HG02571 (cell line): ENCODE measurements around the gene IQGAP2.

Experiments
- ATAC-seq: cut with Tn5 transposase; IDR thresholded peaks from one replicate; pipeline ENCODE4 v1.9.1; 2021; ENCODE audit warnings: mild to moderate bottlenecking, moderate library complexity; ENCODE audit not compliant: unreplicated experiment

The IQGAP2 gene

DNA sequence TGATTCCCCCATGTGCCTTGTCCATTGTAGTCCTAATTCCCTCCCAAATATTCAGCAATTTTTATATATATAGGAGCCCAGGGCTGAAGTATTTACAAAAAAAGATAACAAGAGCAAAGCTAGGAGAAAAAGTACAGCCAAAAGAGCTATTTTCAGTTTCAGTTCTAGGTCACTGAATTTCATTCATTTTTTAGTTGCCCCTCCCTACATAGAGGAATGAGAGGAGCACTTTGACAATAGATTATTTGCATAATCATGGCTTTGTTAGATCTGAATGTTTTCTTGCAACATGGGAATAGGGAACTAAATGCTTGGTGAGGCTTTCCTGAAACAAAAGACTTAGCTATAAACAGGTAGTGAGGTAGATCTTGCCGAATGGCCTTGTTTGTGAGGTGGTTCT, 235.4 kb downstream of the IQGAP2 start:
- ATAC-seq, result no peak

DNA sequence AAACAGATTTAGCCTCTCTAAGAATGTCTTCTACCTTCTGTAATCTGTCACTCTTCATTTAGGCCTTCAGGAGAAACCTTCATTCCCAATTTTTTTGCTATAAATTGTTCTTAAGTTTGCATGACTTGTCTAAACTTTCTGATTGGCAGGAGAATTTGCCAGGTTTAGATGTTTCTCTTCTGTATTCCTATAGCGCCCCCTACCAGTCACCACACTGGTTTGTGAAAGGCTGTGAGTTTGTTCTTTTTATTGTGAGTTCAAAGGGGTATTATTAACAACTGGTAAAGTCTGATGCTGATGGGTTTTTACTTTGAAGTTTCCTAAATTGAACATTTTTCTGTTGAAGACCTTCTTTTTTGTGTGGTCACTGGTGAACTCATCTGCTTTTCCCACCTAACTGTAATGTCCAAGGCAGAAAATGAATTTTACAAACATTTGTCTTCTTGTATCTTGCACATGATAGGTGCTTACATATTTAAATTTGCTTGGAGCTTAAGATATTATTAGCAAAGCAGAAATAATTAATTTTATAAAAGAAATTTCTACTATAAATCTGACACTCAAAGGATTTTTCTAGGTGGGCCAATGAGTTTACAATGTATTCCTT, 238.5 kb downstream of the IQGAP2 start:
- ATAC-seq, result no peak

DNA sequence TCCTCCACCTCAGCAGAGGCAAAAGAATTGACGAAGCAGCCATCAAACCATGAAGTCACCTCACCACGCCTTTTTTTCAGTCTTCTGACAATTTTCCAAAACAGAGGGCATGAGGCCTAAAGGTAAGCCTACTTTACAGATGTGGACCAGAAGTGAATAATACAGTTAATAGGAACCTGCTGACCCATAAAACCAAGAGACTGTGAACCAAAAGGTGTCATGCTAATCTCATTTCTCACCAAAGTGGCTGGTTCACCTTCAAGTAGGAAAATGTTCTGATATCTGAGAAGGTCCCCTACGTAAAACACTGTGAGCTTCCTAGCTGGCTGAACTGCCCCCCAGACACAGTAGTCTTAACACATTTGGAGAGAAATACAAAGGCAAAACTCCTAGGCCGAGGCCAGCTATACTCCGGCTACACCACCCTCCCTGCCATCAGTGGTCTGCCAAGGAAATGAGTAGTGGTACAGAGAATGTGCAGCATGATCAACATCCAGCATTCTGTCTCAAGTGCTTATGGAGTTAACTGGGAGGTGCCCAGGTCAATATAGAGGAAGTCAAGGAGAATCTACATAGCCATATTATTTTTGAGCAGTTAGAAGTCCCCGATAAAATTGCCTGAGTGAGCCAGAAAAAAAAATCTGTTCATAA, 239.4 kb downstream of the IQGAP2 start:
- ATAC-seq, result no peak

DNA sequence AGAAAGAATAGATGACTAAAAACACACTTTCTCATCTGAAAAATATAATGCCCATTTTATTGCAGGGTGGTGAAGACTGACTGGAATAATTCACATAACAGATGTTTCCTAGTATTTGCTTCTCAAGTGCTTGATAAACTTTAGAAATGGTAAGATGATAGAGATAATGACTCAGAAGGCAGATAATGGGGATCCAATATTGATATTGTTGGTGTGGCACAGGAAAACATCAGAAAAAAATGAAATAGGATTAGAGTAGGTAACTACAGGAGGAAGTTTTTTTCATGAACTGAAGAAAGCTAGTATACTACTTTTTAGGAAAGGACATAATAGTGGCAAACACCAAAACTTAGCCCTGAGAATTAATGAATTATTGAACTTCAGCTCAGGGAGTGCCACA, 240.3 kb downstream of the IQGAP2 start:
- no peak for ATAC-seq

DNA sequence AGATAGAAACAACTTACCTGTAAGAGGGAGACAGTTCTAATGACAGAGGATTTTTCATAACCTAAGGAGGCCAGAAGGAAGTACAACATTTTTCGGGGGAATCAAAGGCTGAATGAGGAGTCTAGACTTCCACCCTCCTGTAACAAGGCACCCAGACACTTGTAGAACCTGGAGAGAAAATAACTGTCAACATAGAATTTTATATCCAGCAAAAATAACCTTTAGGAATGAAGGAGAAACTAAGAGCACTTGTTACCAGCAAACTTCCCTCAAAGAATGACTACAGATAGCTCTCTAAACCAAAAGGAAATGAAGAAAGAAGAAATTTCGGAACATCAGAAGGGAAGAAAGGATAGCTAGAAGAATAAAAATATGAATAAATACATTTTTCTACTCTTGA, 246.1 kb downstream of the IQGAP2 start:
- no peak for ATAC-seq

DNA sequence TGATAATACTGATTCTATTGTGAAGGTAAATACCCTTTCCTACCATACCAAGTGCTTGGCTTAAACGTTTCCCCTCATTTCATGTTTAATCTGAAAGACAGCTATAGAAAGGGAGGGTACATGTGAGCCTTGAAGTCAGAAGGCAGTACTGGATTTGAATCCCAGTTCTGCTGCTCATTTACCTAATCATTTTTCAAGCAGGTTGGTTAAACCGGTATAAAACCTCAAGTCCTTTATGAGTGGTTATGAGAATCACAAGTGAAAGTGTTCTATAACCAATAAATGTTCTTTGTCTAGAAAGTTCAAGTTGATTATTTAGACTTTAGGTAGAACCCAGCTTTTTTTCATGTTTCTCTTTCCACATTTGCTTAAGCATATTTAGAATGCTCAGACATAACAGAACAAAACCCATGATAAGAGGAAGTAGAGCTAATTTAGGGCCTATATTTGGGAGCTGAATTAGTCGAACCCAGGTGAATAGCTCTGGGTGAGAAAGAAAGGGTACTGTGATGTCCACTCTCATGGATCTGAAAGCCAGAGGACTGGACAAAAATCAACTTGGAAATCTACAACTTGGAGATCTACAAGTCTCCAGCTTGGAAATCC, 249.8 kb downstream of the IQGAP2 start:
- ATAC-seq, result no peak

DNA sequence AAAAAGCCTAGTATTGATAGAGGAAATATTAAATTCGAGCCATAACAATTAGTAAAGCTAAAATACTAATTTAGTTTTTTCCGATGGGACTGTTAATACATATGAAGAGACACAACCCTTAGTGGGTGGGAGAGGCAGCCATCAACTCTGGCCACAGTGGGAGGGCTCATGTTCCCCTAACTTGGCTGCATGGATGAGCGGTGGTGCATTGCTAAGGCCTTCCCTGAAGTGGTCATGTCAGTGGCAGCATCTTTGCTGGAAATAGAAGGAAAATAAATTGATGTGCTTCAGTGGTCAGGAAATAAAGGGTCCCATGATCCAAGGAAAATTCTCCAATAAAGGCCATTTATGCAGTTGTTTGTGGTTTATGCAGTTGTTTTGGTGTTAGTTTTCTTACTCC, 254.0 kb downstream of the IQGAP2 start:
- no peak for ATAC-seq

DNA sequence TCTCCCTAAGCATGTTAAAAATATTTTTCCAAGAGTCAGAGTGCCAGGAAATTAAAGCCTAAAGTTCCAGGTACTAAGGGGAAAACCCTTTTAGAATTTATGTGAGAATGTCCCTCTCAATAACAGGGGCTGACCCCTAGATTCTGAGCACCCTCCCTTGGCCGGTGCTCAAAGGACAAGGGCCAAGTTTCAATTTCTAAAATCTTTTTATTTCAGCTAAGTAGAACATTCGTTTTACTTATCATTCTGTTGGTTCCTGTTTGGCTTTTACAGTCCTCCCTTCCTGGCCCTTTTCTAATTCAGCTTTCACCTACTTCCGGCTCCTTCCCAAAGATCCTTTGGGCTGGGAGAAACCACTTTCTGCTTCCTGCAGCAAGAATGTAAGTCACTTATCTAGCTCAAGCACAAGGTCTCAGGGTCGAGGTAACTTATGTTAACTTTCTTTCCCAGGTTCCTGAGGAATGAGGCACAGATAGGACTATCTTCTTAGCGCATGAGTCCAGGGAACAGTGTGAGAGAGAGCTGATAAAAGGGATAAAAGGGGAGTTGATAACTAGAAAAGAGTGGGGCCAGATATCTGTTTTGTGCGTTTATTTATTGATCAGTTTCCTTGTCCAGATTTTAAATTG, 254.7 kb downstream of the IQGAP2 start:
- no peak for ATAC-seq

DNA sequence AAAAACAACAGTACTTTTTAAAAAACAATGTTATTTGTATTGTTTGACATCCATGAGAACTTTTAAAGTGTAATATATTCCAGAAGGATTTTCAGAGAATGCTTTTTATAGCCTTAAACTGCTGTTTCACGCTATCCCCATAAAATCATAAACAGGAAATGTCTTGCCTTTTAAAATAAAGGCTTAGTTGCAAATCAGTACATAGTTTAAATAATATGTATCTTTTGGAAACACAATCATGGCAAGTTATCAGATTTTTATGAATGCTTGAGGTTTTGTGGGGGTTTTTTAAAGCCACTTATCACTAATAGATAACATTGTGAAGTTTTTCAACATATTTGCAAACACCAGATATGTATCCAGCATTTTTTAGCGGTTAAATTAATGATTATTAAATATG, 257.3 kb downstream of the IQGAP2 start:
- no peak for ATAC-seq

DNA sequence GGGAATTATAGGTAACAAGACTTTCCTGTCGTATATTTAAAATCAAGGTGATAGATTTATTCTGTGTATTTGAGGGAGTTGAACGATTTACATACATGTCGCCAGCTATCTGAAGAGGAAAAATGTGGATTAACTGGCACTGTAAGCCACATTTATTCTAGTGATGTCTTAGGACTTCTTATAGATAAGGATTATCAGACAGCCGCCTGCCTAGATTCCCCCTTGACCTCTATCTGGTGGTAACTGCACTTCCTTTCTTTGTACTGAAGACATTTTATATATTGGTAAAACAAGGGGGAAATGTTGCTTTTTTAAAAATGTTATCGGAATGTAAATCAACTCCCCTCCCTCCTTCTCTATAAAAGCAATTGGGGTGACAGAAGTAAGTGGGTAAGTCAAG, 259.4 kb downstream of the IQGAP2 start:
- ATAC-seq, result no peak

DNA sequence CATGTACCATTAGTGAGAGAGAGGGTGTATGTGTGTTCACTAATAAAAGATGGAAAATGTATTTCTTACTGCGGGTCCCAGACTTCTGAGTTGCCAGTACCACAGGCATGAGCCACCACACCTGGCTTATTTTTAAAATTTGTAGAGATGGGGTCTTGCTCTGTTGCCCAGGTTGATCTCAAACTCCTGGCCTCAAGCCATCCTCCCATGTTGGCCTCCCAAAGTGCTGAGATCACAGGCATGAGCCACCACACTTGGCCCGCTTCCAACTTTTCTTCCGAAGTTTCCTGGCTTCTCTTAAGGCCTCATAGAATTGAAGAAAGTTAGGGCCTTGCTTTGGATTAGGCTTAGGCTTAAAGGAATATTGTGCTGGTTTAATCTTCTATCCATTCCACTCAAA, 260.5 kb downstream of the IQGAP2 start:
- no peak for ATAC-seq

DNA sequence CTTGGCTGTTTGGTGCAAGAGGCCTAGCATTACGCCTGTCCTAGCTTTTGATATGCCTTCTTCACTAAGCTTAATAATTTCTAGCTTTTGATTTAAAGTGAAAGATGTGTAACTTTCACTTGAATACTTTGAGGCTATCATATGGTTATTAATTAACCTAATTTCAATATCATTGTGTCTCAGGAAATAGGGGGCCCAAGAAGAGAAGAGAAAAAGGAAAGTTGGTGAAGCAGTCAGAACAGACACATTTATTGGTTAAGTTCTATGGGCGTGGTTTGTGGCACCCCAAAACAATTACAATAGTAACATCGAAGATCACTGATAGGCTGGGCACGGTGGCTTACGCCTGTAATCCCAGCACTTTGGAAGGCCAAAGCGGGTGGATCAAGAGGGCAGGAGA, 261.0 kb downstream of the IQGAP2 start:
- no peak for ATAC-seq

DNA sequence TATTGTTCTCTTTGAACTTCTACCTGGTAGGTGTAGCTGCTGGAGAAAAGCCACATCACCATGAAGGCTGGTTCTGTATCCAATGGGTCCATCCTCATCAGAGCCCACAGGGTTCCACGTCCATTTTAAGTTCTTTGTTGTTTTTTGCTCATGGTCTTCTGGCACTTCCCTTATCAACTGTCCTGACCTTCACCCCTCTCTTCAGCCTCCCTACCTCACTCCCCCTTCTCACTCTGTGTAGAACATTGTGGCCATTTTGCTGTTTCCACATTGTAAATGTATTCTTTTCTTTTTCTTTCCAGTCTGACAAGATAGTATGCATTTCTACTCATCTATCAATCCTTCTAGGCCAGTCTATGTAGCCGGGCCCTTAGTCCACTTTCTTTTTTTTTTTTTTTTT, 264.4 kb downstream of the IQGAP2 start:
- ATAC-seq, result no peak

DNA sequence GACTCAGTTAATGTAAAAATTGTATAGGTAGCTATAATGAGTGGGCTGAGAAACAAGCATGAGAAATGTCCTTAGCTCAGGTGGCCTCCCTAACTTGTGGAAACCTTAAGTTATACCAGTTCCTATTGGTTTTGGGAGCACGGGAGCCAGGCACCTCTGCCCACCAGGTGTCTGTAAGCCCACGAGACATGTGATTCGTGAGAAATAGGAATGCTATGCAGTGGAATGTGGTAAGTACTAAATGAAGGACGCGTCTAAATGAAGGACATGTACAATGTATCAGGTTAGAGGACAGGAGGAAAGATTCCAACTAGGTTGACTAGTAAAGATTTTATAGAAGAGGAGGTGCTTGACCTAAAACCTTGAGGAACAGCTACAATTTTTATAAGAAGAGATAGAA, 266.2 kb downstream of the IQGAP2 start:
- no peak for ATAC-seq

DNA sequence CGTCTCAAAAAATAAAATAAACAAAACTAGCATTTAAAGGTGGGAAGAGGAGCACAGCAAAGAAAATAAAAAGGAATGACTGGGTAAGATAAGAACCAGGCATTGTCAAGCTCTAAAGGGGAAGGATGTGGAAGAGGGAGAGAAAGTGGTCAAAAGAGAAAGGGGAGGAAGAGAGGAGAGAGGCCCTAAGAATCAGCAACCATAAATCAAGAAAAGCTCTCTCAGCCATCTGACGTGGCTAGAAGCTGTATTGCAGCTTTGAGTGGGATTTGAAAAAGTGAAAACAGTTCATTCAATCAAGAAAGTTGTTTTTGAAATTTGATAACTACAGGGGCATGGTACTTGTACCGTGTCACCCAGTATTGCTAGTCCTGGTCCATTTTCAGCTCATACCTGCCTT, 267.4 kb downstream of the IQGAP2 start:
- no peak for ATAC-seq

DNA sequence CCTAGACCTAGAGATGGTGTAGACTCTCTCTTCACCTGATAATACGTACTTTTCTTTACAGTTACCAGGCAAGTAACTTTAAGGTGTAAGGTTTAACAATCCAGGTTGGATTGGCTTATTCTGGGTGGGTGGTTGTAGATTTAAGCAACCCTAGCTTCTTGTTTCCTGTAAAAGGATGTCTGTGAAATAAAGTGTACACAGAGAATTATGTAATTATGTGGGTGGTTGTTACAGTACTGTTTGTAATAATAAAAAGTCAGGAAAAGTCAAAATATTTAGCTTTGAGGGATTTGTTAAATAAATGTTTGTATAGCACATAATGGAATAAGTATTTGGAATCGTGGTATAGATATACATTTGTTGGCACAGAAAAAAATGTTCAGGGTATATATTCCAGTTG, 269.2 kb downstream of the IQGAP2 start:
- no peak for ATAC-seq

DNA sequence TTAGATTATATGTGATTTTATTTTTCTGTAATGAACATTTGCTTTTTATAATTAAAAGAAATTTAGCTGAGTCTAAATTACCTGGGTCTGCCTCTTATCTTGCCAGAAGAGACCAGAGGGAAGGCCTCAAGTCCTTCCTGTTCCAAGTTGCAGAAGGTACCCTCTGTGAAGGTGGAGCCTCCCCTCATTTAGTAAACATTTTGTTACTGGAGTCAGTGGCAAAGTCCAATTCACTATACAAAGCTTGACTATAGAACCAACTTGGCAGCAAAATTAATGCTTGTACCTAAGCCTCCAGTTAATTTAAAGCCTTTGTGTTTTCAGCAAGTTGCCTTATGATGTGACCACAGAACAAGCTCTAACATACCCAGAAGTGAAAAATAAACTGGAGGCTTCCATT, 270.0 kb downstream of the IQGAP2 start:
- ATAC-seq, result no peak

DNA sequence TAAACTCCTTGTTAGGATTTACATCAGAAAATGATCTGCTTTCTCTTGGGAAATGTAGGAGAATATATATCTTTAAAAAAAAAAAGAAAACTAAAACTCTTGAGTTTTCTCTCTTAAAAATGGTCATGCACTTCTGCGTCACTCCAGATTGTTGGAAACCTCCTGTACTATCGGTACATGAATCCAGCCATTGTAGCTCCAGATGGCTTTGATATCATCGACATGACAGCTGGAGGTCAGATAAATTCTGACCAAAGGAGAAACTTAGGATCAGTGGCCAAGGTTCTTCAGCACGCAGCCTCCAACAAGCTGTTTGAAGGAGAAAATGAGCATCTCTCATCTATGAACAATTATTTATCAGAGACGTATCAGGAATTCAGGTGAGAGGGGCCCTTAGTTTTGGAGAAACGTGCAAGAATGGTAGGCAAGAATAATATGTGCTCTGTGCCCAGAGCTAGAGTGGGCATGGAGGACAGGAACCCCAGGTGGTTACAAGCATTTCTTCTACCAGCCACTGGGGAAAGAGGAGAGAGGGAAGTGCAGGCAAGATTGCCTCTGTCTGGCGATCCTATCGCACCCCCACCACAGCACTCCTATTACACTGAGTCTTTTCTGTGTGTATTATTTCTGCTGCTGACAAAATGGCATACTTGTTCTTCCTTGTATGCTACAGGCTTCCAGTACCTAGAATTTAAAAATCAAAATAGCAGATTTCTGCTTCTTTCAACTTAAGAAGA, 271.4 kb downstream of the IQGAP2 start:
- ATAC-seq, result no peak

DNA sequence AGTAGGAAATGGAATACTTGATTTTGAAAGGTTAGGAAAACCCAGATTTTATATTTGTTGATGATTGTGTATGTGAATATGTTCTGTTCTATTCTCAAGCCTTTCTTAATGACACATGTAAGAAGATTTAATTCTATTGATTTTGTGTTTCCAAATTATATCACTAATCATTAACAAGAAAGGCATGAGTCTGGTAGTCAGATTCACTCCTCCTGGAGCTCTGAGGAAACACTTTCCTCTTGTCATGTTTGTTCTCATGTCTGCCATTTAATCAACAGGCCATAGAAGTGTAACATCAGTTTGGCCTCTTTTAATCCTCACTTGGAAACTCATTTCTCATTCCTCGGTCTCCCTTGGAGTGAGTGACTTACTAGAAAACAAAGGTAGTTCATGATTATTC, 272.3 kb downstream of the IQGAP2 start:
- ATAC-seq, result no peak

DNA sequence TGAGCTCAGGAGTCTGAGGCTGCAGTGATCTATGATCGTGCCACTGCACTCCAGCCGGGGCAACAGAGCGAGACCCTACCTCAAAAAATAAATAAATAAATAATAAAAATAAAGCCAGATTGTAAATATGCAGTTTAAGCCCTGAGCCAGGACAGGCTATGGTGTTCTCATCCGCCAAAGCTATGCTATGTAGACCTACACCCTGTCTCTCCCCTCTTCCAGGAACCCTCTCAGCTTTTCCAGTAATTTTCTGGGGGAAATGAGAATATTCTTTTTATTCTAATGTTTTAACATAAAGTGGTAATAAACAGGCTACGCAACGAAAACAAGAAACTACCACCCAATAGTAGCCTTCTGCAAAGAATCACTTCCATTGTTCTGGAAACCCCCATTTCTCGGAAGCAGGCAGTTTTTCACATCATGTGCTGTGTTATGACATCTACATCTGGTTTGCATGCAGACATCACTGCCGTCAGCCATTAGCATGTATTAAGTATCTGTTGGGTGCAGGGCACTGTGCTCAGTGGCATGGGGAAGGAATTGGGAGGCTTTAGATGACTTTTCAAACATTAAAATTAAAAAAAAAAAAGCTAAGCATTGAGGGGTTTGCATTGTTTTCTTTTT, 274.9 kb downstream of the IQGAP2 start:
- ATAC-seq, result no peak

DNA sequence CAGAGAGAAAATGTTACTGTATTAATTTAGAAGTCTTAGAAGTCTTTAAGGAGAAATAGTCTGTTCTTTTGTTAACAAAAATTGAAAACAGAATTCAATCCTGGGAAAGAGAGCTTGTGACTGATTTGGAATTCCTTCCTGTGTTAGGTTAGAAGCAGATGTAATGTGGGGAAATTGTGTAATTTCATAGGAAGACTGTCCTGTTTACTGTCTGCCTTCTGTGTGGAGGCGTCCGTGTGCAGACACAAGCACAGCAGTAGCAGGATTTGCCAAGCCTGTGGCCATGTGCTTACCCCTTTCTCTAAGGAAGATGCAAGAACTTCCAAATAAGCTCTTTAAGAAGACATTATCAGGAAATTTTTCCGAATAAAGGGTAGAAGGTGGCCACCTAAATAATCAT, 276.1 kb downstream of the IQGAP2 start:
- no peak for ATAC-seq
